ENCODE results near the gene SOS2. TPM values are rescaled to one million over a fixed set of nuclear protein-coding genes. Genes with fewer than 3 reads are reported as not detected.

Gene SOS2
- total RNA-seq, 4 donors from 2014 or later: 39.4 to 50.2 (median 41.5) TPM

DNA sequence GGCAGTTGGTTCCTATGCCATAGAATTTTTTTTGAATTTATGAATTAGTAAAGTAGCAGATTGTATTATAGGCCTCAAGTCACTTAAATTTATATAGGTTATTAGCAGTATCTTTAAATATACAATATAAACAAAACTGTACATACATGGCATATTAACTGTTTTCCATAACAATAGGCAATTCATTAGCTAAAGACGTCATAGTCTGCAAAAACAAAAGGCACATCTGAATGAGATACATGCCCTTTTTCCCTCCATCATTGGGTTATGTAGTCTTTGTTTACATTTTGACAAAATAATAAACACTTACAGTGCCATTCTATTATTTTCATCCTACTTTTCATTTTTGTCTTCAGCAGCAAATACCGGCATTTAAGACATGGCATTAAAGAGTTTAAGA is 113.9 kb downstream of the SOS2 start:
- TF ChIP-seq, protein P1, sequence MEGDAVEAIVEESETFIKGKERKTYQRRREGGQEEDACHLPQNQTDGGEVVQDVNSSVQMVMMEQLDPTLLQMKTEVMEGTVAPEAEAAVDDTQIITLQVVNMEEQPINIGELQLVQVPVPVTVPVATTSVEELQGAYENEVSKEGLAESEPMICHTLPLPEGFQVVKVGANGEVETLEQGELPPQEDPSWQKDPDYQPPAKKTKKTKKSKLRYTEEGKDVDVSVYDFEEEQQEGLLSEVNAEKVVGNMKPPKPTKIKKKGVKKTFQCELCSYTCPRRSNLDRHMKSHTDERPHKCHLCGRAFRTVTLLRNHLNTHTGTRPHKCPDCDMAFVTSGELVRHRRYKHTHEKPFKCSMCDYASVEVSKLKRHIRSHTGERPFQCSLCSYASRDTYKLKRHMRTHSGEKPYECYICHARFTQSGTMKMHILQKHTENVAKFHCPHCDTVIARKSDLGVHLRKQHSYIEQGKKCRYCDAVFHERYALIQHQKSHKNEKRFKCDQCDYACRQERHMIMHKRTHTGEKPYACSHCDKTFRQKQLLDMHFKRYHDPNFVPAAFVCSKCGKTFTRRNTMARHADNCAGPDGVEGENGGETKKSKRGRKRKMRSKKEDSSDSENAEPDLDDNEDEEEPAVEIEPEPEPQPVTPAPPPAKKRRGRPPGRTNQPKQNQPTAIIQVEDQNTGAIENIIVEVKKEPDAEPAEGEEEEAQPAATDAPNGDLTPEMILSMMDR (IDR thresholded peaks at IDR 0.05; ENCODE audit: low read depth): no peak

DNA sequence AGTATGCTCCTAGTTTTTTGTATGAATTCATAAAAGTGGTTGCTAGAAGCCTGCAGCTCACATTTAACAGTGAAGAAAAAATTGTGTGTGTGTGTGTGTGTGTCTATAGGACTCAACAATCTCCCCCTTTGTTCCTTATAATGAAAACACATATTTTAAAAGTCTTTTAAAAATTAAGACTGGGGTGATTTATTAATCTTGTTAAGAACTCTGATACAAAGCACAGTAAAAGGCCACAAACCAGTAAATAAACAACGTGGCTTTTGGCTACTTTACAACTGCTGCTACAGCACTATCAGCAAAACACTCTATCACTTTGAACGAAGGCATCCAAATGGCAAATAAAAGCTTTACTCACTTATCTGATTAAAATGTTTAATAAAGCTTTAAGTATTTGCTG is 114.4 kb downstream of the SOS2 start:
- TF ChIP-seq, protein P1 (IDR thresholded peaks at IDR 0.05; ENCODE audit: low read depth): no peak

- TF ChIP-seq, protein P1 (IDR thresholded peaks at IDR 0.05; ENCODE audit: low read depth): no peak
Observed at GRCh38 chr14:50116181-50116956, 115.0 kb downstream of the SOS2 start, which contains the start of gene VCPKMT. Gene VCPKMT (minus strand): TSS chr14:50116572. CDS start chr14:50116552, 20 bp downstream.

GRCh38 chr14:50113381-50114035 is 117.9 kb downstream of the SOS2 start:
- TF ChIP-seq, protein P1 (IDR thresholded peaks at IDR 0.05; ENCODE audit: low read depth): no peak

GRCh38 chr14:50110323-50111037 is 120.9 kb downstream of the SOS2 start:
- TF ChIP-seq, protein P1 (IDR thresholded peaks at IDR 0.05; ENCODE audit: low read depth): no peak

GRCh38 chr14:50109342-50109741 is 122.0 kb downstream of the SOS2 start:
- TF ChIP-seq, protein P1 (IDR thresholded peaks at IDR 0.05; ENCODE audit: low read depth): no peak

GRCh38 chr14:50107850-50108249 is 123.5 kb downstream of the SOS2 start:
- TF ChIP-seq, protein P1 (IDR thresholded peaks at IDR 0.05; ENCODE audit: low read depth): no peak
